Fibroblast of lung (primary cell): Measurements from ENCODE around the gene BCL2L12. TPM values are rescaled to one million over a fixed set of nuclear protein-coding genes. Genes with fewer than 3 reads are reported as not detected.

Source experiments
- DNase-seq, 2 donors: peaks; one replicate each; pipeline versions ENCODE4 v3.0.0 to v3.0.0-alpha.2; 2010; ENCODE audit warnings: low read depth in 2 of 2
- H2AFZ ChIP-seq: 2 replicates; pipeline ENCODE4 v1.5.1; 2012; ENCODE audit warnings: low read length, control low read depth, inconsistent platforms
- H3K27ac ChIP-seq: 2 replicates; pipeline ENCODE4 v1.5.1; 2011; ENCODE audit warnings: low read length, control low read depth; ENCODE audit not compliant: insufficient read depth
- H3K27me3 ChIP-seq: 2 replicates; pipeline ENCODE4 v1.5.1; 2011; ENCODE audit warnings: mild to moderate bottlenecking, low read length; ENCODE audit not compliant: control insufficient read depth, insufficient read depth
- H3K36me3 ChIP-seq: 2 replicates; pipeline ENCODE4 v1.5.1; 2011; ENCODE audit warnings: low read length; ENCODE audit not compliant: control insufficient read depth, insufficient read depth
- H3K4me1 ChIP-seq: 2 replicates; pipeline ENCODE4 v1.5.1; 2011; ENCODE audit warnings: low read length; ENCODE audit not compliant: control insufficient read depth, insufficient read depth; ENCODE audit errors: extremely low read depth
- H3K4me2 ChIP-seq: 2 replicates; pipeline ENCODE4 v1.5.1; 2011; ENCODE audit warnings: low read length, control low read depth; ENCODE audit not compliant: insufficient read depth; ENCODE audit errors: extremely low read depth
- H3K4me3 ChIP-seq, 4 experiments: fragments of 200-600 bp in 1 of 4; sonication (generic) in 1 of 4; replicated peaks in 1 of 4; 2 replicates each; pipeline ENCODE4 v1.5.1; 2011 to 2016; ENCODE audit warnings: low read length in 4 of 4, low read depth in 3 of 4, mild to moderate bottlenecking in 3 of 4, control low read depth in 2 of 4, inconsistent platforms in 1 of 4, mixed read lengths in 1 of 4; ENCODE audit not compliant: insufficient read depth in 1 of 4; ENCODE audit errors: control extremely low read depth in 1 of 4
- H3K79me2 ChIP-seq: 2 replicates; pipeline ENCODE4 v1.5.1; 2012; ENCODE audit warnings: mild to moderate bottlenecking, low read length, inconsistent platforms; ENCODE audit not compliant: control insufficient read depth, insufficient read depth
- H3K9ac ChIP-seq: 2 replicates; pipeline ENCODE4 v1.5.1; 2011; ENCODE audit warnings: mild to moderate bottlenecking, low read length, control low read depth; ENCODE audit not compliant: insufficient read depth
- H3K9me3 ChIP-seq: 2 replicates; pipeline ENCODE4 v1.5.1; 2012; ENCODE audit warnings: low read depth, low read length; ENCODE audit not compliant: control insufficient read depth, insufficient read depth
- H4K20me1 ChIP-seq: 2 replicates; pipeline ENCODE4 v1.5.1; 2011; ENCODE audit warnings: low read length; ENCODE audit not compliant: control insufficient read depth, insufficient read depth; ENCODE audit errors: extremely low read depth
- CTCF ChIP-seq, 2 donors: IDR thresholded peaks in 1 of 2; conservative IDR thresholded peaks in 1 of 2; 1 replicate in 1 of 2; 2 replicates in 1 of 2; pipeline ENCODE4 v1.5.1; 2011 to 2012; ENCODE audit warnings: low read length in 2 of 2, control low read depth in 1 of 2, inconsistent platforms in 1 of 2, low read depth in 1 of 2, mild to moderate bottlenecking in 1 of 2
- EZH2 ChIP-seq: IDR thresholded peaks from 2 replicates; pipeline ENCODE4 v1.5.1; 2012; ENCODE audit warnings: low read length, control low read depth, mild to moderate bottlenecking; ENCODE audit errors: missing control alignments
- polyA plus RNA-seq, 2 donors: library from polyadenylated mRNA; depleted of rRNA in 1 of 2; stranded (reverse) in 1 of 2; unstranded in 1 of 2; fragments of >200 nt; gene quantifications; 2 replicates each; pipeline ENCODE4 v1.2.1, GENCODE V29; 2011 to 2012; ENCODE audit warnings: missing spikeins in 1 of 2
- total RNA-seq: library from RNA; depleted of rRNA; stranded (reverse); fragments of >200 nt; gene quantifications from 2 replicates; pipeline ENCODE4 v1.2.1, GENCODE V29; 2014

BCL2L12 gene
- total and polyA plus RNA-seq, 2 donors (not counting 1 experiment from before 2014, with no cell fraction given): 4.8 to 5.0 TPM

- Histone ChIP-seq H3K4me2 (no peak overlapping the region), H3K4me3 (no peak overlapping the region), H3K9me3 (no peaks in the 10 kb centered on the region), H3K9ac (no peak overlapping the region), H2AFZ (no peak overlapping the region), H3K36me3 (no peaks in the 10 kb centered on the region), H3K27ac (no peak overlapping the region), H3K27me3 (no peaks in the 10 kb centered on the region), H3K4me1 (peaks cover 4% of the 10 kb centered on the region), H3K79me2 (no peaks in the 10 kb centered on the region), H4K20me1 (no peaks in the 10 kb centered on the region)
- peak; percentile 42 to 61 for DNase-seq
- TF ChIP-seq EZH2 (no peak), CTCF (conservative IDR thresholded peaks at IDR 0.05 in 1 of 2, IDR thresholded peaks at IDR 0.05 in 1 of 2; ENCODE audit: low read depth in 1 of 2, low read length in 2 of 2) (no peak)
Measured at GRCh38 chr19:49712397-49712859, 46.7 kb downstream of the BCL2L12 start.

DNA sequence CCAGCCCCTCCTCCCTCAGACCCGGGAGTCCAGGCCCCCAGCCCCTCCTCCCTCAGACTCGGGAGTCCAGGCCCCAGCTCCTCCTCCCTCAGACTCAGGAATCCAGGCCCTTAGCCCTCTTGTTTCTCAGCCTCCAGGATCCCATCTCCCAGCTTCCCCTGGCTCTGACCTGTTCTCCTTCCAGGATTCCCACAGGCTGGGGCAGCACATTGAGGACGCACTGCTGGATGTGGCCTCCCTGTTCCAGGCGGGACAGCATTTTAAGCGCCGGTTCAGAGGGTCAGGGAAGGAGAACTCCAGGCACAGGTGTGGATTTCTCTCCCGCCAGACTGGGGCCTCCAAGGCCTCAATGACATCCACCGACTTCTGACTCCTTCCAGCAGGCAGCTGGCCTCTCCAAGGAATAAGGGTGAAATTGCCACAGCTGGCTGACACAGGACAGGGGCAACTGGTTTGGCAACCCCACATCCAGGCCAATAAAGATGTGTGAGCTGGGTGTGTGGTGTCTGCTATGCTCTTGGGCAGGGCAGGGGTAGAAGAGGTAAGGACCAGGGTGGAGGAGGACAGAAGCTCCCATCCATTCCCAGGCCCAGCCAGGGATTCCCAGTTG, 47.6 kb downstream of the BCL2L12 start:
- DNase-seq: no peak
- H3K4me1 ChIP-seq: peaks cover 4% of the 10 kb centered on the region

DNA sequence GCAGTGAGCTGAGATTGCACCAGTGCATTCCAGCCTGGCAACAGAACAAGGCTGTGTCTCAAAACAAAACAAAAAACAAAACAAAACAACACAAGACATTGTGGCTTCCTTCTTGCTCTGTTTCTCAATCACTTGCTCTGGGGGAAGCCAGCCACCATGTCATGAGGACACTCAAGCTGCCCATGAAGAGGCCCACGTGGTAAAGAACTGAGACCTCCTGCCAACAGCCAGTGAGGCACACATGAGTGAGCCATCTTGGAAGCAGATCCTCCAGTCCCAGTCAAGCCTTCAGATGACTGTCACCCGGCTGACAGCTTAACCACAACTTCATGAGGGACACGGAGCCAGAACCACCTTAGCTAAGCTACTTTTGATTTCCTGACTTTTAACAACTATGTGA, 50.4 kb downstream of the BCL2L12 start:
- H3K79me2 ChIP-seq: no peaks in the 10 kb centered on the region
- H3K4me2 ChIP-seq: no peak overlapping the region
- no peak overlapping the region for H3K9ac ChIP-seq
- H3K36me3 ChIP-seq: no peaks in the 10 kb centered on the region
- H3K4me1 ChIP-seq: no peaks in the 10 kb centered on the region
- no peak overlapping the region for H3K27ac ChIP-seq
- no peaks in the 10 kb centered on the region for H3K27me3 ChIP-seq
- no peaks in the 10 kb centered on the region for H4K20me1 ChIP-seq
- TF ChIP-seq EZH2 (no peak), CTCF (conservative IDR thresholded peaks at IDR 0.05 in 1 of 2, IDR thresholded peaks at IDR 0.05 in 1 of 2; ENCODE audit: low read depth in 1 of 2, low read length in 2 of 2) (no peak)
- H3K9me3 ChIP-seq: no peaks in the 10 kb centered on the region
- H2AFZ ChIP-seq: no peak overlapping the region
- no peak for DNase-seq
- H3K4me3 ChIP-seq: no peak overlapping the region

More for the DNA sequence above, 47.6 kb downstream of the BCL2L12 start:
- Histone ChIP-seq H3K4me2 (no peak overlapping the region), H4K20me1 (no peaks in the 10 kb centered on the region), H2AFZ (no peak overlapping the region), H3K9ac (no peak overlapping the region), H3K27ac (no peak overlapping the region), H3K79me2 (no peaks in the 10 kb centered on the region), H3K36me3 (no peaks in the 10 kb centered on the region), H3K4me3 (no peak overlapping the region), H3K9me3 (no peaks in the 10 kb centered on the region), H3K27me3 (no peaks in the 10 kb centered on the region)
- TF ChIP-seq CTCF (conservative IDR thresholded peaks at IDR 0.05 in 1 of 2, IDR thresholded peaks at IDR 0.05 in 1 of 2; ENCODE audit: low read depth in 1 of 2, low read length in 2 of 2) (no peak), EZH2 (no peak)
